ENCODE results near the gene GPR37L1.
"Not testable (repeated sequence)": the region's sequence is repeated elsewhere in the genome, so short reads cannot be mapped to it uniquely, and the experiment has no call there.

Gene GPR37L1

DNA sequence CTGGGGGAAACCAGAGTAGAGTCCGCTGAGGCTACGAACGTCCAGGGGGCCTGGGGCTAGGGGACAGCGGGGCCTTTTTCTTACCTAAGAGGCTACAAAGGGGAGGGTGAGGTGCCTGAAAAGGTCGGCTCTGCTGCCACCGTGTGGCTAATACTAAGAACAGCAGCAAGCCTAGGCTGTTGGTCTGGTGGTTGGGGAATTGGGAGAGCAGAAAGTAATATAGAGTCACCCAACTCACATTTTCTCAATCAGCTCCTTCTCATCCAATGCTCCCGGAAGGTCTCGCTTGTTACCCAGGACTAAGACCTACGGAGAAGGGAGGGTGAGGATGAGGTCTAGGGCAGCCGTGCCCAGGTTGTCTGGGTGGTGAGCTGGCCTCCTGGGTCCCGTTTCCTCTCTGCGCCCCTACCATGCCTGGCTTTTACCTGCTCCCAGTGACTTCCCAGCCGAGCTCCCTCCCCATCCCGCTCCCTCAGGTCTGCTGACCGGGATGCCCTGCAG is 12.6 kb downstream of the GPR37L1 start:
- DNase-seq: peak; percentile 47

- DNase-seq: no peak
These were observed 18.1 kb downstream of the GPR37L1 start for GRCh38 chr1:202140833-202141232.

- DNase-seq: not testable (repeated sequence)
These were observed 18.8 kb downstream of the GPR37L1 start for GRCh38 chr1:202141468-202141867.

GRCh38 chr1:202143011-202143767 is 20.5 kb downstream of the GPR37L1 start:
- DNase-seq: no peak

- no peak for DNase-seq
These were observed 21.2 kb downstream of the GPR37L1 start for GRCh38 chr1:202143768-202144401.

- DNase-seq: peak; percentile 68
These were observed 21.8 kb downstream of the GPR37L1 start, which contains the start of gene ARL8A for GRCh38 chr1:202144402-202145067. TSS of gene ARL8A (minus strand) at chr1:202144737. CDS start at chr1:202144572, 165 bp downstream.

DNA sequence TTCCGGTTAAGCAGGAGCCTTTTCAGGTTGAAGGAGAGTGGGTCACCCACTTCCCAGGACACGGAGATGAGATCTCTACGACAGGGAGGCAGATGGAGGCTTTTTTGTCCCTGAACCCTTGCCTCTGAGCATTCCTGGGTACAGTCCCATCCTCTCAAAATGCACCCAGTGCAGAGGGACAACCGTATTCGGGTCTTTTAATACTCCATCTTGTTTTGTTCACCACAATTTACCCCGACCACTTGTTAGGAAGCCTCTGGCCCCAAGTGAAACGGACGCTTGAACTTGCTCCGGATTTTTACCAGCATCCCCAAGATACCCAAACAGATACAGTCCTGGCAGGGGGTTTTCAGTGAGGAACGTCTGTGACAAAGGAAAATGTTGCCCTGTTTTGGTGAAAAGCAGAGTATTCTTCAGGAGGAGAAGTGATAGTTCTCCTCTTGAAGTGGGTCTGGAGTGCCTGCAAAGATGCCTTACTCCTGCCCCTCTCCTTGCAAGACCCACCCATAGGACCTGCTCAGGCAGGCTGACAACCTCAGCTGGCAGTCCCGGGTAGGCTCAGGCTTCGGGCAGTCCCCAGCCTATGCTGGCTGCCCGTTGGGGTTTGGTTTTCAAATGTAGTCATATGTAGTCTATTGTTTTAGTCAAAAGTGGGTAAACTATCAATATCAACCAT is 22.5 kb downstream of the GPR37L1 start:
- DNase-seq: no peak

DNA sequence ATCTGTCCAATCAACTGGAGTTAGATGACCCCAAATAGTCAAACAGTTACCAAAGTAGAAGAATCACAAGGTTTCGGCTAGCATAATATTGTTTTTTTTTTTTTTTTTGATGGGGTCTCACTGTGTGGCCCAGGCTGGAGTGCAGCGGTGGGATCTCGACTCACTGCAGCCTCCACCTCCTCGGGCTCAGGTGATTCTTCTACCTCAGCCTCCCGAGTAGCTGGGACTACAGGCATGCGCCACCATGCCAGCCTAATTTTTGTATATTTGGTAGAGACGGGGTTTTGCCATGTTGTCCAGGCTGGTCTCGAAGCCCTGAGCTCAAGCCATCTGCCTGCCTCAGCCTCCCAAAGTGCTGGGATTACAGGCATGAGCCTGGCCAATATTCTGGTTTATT is 23.0 kb downstream of the GPR37L1 start:
- not testable (repeated sequence) for DNase-seq

DNA sequence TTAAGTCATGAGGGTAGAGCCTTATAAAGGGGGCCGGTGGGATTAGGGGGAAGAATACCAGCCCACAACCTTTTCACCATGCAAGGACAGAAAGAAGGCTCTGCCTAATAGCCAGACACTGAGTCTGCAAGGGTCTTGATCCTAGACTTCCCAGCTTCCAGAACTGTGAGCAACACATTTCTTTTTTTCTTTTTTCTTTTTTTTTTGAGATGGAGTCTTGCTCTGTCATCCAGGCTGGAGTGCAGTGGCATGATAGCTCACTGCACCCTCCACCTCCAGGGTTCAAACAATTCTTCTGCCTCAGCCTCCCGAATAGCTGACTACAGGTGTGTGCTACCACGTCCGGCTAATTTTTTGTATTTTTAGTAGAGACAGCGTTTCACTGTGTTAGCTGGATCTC is 23.6 kb downstream of the GPR37L1 start:
- no peak for DNase-seq

GRCh38 chr1:202146993-202147392 is 24.3 kb downstream of the GPR37L1 start:
- DNase-seq: no peak

GRCh38 chr1:202148391-202148790 is 25.7 kb downstream of the GPR37L1 start:
- DNase-seq: no peak

DNA sequence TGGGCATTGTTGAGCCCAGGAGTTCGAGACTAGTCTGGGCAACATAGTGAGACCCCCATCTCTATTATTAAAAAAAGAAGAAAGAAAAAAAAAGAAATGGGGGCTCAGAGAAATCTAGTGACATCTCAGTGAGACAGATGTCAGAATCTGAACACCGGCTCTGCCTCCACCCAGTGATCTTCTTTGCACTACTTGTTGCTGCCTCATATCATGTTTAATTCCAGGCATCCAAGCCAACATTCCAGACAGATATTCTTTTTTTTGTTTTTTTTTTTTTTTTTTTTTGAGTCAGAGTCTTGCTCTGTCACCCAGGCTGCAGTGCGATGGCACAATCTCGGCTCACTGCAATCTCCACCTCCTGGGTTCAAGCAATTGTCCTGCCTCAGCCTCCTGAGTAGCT is 26.8 kb downstream of the GPR37L1 start:
- no peak for DNase-seq

DNA sequence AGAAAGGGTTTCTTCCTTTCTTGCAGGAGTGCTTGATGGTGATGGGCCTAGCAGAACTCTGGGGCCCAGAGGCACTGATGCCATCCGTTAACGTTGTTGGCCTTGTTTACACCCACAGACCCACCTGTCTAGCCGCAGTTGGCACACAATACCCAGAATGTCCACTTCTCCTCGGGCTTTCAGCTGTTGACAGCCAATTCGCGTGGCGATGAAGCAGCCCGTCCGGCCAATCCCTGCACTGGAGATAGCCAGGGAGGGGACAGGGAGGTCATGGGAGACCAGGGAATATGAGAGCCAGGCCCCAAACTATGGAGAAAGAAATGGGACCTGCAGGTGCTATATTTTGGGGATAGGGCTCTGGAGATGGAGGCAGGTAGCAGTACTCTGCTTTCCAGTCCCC is 27.5 kb downstream of the GPR37L1 start:
- no peak for DNase-seq

DNA sequence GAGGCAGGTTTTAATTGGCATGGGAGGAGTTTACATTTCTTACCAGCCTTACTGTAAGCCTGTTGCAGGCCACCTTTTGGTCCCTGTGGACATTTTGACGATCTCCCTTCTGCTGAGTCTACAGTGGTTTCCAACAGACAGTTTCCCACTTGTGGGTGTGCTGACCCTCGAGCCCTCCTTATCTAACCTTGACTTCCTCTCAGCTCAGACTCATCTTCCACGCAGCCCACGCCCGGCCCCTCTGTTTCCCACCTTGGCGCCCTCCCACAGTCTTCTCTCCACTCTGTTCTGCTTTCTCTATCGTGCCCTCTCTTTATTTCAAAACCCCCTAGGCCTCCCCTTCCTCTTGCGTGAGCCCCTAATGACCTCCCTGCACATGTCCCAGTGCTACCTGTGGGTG is 27.9 kb downstream of the GPR37L1 start:
- DNase-seq: no peak

DNA sequence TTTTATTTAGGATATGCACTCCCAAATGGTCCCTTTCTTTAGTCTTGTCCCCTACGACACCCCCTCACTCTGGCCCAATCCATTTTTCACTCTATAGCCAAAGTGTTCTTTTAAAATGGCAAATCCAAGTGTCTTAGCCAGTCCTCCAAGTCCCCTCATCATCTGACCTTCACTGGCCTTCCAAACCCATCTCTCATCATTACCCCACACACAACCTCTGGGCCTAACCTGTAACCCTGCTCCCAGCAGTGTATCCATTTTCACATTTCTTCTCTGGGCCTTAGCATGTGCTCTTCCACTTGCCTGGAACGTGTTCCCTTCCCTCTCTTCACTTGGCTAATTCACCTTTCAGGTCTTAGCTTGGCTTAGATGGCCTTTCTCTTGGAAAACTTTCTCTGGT is 28.3 kb downstream of the GPR37L1 start:
- DNase-seq: no peak

GRCh38 chr1:202152399-202152798 is 29.7 kb downstream of the GPR37L1 start:
- no peak for DNase-seq

DNA sequence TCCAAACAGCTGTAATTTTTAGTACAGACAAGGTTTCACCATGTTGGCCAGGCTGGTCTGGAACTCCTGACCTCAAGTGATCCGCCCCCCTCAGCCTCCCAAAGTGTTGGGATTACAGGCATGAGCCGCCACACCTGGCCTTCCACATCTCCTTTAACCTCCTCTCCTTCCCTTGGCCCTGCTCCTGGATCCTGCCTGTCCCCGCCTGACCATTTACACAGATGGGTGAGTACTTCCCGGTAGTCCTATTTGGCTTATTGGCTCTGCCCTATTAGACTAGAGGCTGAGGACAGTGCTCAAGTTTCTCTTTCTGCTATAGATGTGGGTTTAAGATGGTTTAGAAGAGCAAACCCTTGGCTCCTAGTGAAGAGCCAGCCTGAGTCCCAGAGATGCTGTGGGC is 30.6 kb downstream of the GPR37L1 start:
- no peak for DNase-seq

DNA sequence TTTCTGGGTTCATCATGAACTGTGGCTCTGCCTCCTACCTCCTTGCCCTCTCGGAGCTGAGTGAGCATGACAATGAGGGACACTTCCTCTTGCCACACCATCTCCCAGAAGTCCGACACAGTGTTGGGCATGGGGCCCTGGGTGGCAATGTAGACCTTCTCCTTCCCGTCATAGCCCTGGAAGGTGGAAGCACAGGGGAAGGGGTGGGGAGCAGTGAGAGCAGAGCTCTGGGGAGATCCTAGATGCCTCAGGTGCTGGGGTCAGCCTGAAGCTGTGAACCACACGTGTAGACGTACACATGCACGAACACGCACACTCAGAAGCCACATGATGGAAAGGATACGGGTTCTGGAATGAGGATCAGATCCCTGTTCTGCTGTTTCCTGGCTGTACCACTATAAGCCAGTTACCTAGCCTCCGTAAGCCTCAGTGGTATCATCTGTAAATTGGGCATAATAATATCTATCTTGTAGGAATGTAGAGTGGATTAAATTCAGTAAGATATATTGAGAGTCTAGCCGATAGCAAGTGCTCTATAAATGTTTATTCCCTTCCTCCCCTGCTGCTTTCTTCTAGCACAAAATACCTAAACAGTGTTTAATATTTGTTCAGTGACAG is 31.5 kb downstream of the GPR37L1 start:
- DNase-seq: no peak

DNA sequence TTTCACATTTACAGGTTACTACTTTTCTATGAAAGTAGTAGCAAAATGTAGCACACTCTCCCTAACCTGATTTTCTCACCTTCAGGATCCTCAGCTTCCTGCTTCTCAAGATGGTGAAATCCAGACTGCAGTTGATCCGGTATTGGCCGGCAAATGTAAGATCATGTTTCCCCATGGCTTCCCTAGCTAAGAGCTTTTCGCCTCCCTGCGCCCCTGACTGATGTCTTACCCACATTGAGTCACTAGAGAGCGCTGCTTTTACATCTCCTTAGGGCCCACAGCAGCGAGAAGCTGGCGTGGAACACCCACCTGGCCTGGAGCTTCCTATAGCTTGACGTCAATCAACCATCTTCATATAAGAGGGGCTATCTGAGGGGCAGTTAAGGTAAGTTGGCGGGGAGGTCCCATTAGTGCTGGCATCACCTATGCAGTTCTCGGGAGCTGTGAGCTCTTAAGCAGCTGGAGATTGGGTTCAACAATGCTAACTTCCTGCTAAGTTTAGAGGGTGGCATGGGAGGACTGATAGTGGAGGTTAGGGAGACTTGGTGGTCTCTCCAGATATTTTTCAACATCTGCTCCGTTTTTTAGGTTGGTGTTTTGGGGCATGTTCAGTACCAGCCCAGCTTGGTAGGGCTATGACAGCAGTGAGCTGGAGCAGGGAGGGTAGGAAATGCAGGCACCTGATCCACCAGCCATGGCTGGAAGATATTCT is 32.2 kb downstream of the GPR37L1 start:
- DNase-seq: peak; percentile 53

DNA sequence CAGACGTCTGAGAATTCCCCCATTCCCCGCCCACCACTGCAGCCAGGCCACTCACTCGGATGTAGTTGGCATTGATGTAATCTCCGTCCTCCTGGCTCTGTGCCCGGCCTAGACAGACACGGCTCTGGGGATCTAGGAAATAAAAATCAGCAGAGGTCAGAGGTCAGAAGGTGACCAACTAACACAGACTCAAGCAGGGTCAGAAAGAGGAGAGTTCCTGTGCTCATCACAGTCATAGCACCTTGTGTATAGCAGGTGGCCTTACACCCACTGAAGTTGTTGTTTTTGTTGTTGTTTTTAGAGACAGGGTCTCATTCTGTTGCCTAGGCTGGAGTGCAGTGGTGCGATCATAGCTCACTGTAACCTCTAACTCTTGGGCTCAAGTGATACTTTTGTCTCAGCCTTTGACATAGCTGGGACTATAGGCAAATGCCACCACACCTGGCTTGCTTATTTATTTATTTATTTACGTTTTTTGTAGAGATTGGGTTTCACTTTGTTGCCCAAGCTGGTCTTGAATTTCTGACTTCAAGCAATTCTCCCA is 32.8 kb downstream of the GPR37L1 start:
- DNase-seq: no peak

- DNase-seq: no peak
These were observed 33.9 kb downstream of the GPR37L1 start for GRCh38 chr1:202156590-202156989.

DNA sequence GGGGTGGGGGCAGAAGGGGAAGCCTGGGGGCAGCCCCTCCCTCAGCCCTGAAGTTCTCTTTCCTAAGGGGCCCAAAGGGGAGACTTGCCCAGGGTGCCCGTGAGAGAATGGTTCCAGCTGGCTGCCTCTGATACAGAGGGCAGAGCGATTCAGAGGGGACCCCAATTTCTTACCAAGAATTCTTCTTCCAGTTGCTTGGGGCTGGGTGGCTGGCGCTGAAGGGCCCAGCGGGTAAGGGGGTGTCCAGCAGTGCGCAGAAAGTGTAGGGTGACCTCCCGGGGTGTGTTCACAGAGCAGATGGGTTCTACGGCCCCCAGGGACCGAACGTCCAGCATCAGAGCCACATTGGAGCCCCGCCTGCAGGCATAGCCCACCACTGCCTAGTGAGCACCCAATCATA is 35.2 kb downstream of the GPR37L1 start:
- no peak for DNase-seq

All from activated CD4-positive, alpha-beta T cell treated with anti-CD3 and anti-CD28 coated beads, Interleukin-2, amount 50 U/mL, for 1 hour (primary cell).